ENCODE measurements around the gene P3H2.

P3H2 gene

GRCh38 chr3:190013943-190014924 lies 106.5 kb downstream of the P3H2 start:
- no peak for DNase-seq

GRCh38 chr3:190012784-190013183 lies 107.9 kb downstream of the P3H2 start:
- DNase-seq: no peak

- no peak for DNase-seq
Measured at GRCh38 chr3:190012314-190012782, 108.3 kb downstream of the P3H2 start.

GRCh38 chr3:190010486-190010885 lies 110.2 kb downstream of the P3H2 start:
- DNase-seq: no peak

- DNase-seq: no peak
Measured at GRCh38 chr3:190009614-190010013, 111.1 kb downstream of the P3H2 start.

GRCh38 chr3:190008432-190008831 lies 112.3 kb downstream of the P3H2 start:
- no peak for DNase-seq

GRCh38 chr3:190005343-190006113 lies 115.2 kb downstream of the P3H2 start:
- no peak for DNase-seq

- no peak for DNase-seq
Measured at GRCh38 chr3:190004656-190005055, 116.0 kb downstream of the P3H2 start.

GRCh38 chr3:190003681-190004123 lies 117.0 kb downstream of the P3H2 start:
- no peak for DNase-seq

GRCh38 chr3:190003068-190003467 lies 117.6 kb downstream of the P3H2 start:
- no peak for DNase-seq

- DNase-seq: no peak
Measured at GRCh38 chr3:190001426-190001825, 119.3 kb downstream of the P3H2 start.

- no peak for DNase-seq
Measured at GRCh38 chr3:190000861-190001196, 119.9 kb downstream of the P3H2 start.

GRCh38 chr3:190000187-190000860 lies 120.4 kb downstream of the P3H2 start:
- no peak for DNase-seq

GRCh38 chr3:189999718-190000117 lies 121.0 kb downstream of the P3H2 start:
- no peak for DNase-seq

- no peak for DNase-seq
Measured at GRCh38 chr3:189995129-189995528, 125.6 kb downstream of the P3H2 start.

GRCh38 chr3:189990826-189991225 lies 129.9 kb downstream of the P3H2 start:
- no peak for DNase-seq

GRCh38 chr3:189988854-189989253 lies 131.8 kb downstream of the P3H2 start:
- DNase-seq: no peak

GRCh38 chr3:189988322-189988721 lies 132.4 kb downstream of the P3H2 start:
- no peak for DNase-seq

- no peak for DNase-seq
Measured at GRCh38 chr3:189985948-189986347, 134.7 kb downstream of the P3H2 start.

GRCh38 chr3:189983612-189984011 lies 137.1 kb downstream of the P3H2 start:
- DNase-seq: no peak

- DNase-seq: no peak
Measured at GRCh38 chr3:189982321-189982945, 138.3 kb downstream of the P3H2 start.

- DNase-seq: no peak
Measured at GRCh38 chr3:189981668-189982067, 139.0 kb downstream of the P3H2 start.

- DNase-seq: no peak
Measured at GRCh38 chr3:189978753-189979152, 141.9 kb downstream of the P3H2 start.
